HEK293 (cell line): Measurements from ENCODE around the gene ZNF10.

Experiments
- CTCF ChIA-PET: fragments of 350-600 bp; formaldehyde crosslinking; extraction: SDS; loops from one replicate; lab custom pipeline; 2021; ENCODE audit warnings: antibody characterized with exemption; lab: Yijun Ruan, JAX
- POLR2A ChIA-PET: fragments of 300-600 bp; formaldehyde crosslinking; extraction: SDS; loops from one replicate; lab custom pipeline; 2020; ENCODE audit warnings: antibody characterized with exemption, inconsistent platforms; lab: Yijun Ruan, JAX
- H3K27ac ChIP-seq: fragments of 200-500 bp; sonication (Bioruptor generic); 2 replicates; pipeline ENCODE4 v1.5.1; 2014; ENCODE audit warnings: low read depth, low read length, control low read depth, inconsistent platforms; ENCODE audit errors: extremely low read depth
- H3K36me3 ChIP-seq, 2 experiments: fragments of 200-500 bp in 1 of 2; sonication (Bioruptor generic) in 1 of 2; 1 replicate in 1 of 2; 2 replicates in 1 of 2; pipeline ENCODE4 v1.5.1; 2014 to 2017; ENCODE audit warnings: inconsistent platforms in 2 of 2, low read length in 2 of 2; ENCODE audit not compliant: control insufficient read depth in 2 of 2, insufficient read depth in 1 of 2
- H3K4me1 ChIP-seq: fragments of 200-500 bp; sonication (Bioruptor generic); 2 replicates; pipeline ENCODE4 v1.5.1; 2014; ENCODE audit warnings: mild to moderate bottlenecking, low read length, inconsistent platforms; ENCODE audit not compliant: control insufficient read depth, insufficient read depth
- H3K4me3 ChIP-seq: 2 replicates; pipeline ENCODE4 v1.5.1; 2011; ENCODE audit warnings: low read depth, mild to moderate bottlenecking, control low read depth, low read length, moderate library complexity
- H3K9me3 ChIP-seq: fragments of 200-500 bp; sonication (Bioruptor generic); 2 replicates; pipeline ENCODE4 v1.5.1; 2014; ENCODE audit warnings: low read depth, low read length, inconsistent platforms; ENCODE audit not compliant: control insufficient read depth, insufficient read depth
- EGR2 ChIP-seq: fragments of 450-650 bp; formaldehyde crosslinking; IDR thresholded peaks from 2 replicates; pipeline ENCODE4 v1.5.1; 2016; ENCODE audit warnings: low read depth, missing biosample characterization, missing genetic modification characterization
- GLI2 ChIP-seq: fragments of 450-650 bp; formaldehyde crosslinking; IDR thresholded peaks from 2 replicates; pipeline ENCODE4; 2017; ENCODE audit warnings: missing biosample characterization, missing genetic modification characterization, low read depth, borderline replicate concordance
- HOXC10 ChIP-seq: sonication (generic); formaldehyde crosslinking; IDR thresholded peaks from 2 replicates; pipeline ENCODE4 v1.8.1; 2023; ENCODE audit warnings: mild to moderate bottlenecking, missing genetic modification reagents
- INSM2 ChIP-seq: fragments of 450-650 bp; formaldehyde crosslinking; IDR thresholded peaks from 2 replicates; pipeline ENCODE4 v1.5.1; 2016; ENCODE audit warnings: missing biosample characterization, missing genetic modification characterization
- MZF1 ChIP-seq: fragments of 450-650 bp; formaldehyde crosslinking; IDR thresholded peaks from 2 replicates; pipeline ENCODE4 v1.5.1; 2017; ENCODE audit warnings: missing biosample characterization, missing genetic modification characterization, borderline replicate concordance
- OSR2 ChIP-seq: fragments of 450-650 bp; formaldehyde crosslinking; IDR thresholded peaks from 2 replicates; pipeline ENCODE4 v1.5.1; 2016; ENCODE audit warnings: missing biosample characterization, missing genetic modification characterization
- OVOL3 ChIP-seq: fragments of 450-650 bp; formaldehyde crosslinking; IDR thresholded peaks from 2 replicates; pipeline ENCODE4 v1.5.1; 2016; ENCODE audit warnings: missing biosample characterization, missing genetic modification characterization
- SCRT2 ChIP-seq: fragments of 450-650 bp; formaldehyde crosslinking; IDR thresholded peaks from 2 replicates; pipeline ENCODE4 v1.5.1; 2016; ENCODE audit warnings: missing biosample characterization, missing genetic modification characterization
- SETDB1 ChIP-seq: IDR thresholded peaks from one replicate; pipeline ENCODE4 v1.6.1; 2017; ENCODE audit warnings: mild to moderate bottlenecking, low read length, moderate library complexity, mixed read lengths; ENCODE audit not compliant: insufficient read length
- SP2 ChIP-seq: fragments of 450-650 bp; formaldehyde crosslinking; IDR thresholded peaks from 2 replicates; pipeline ENCODE4 v1.5.1; 2016; ENCODE audit warnings: missing biosample characterization, missing genetic modification characterization
- SP3 ChIP-seq: fragments of 450-650 bp; formaldehyde crosslinking; IDR thresholded peaks from 2 replicates; pipeline ENCODE4 v1.5.1; 2016; ENCODE audit warnings: missing biosample characterization, missing genetic modification characterization
- TRIM28 ChIP-seq: IDR thresholded peaks from 2 replicates; pipeline ENCODE4 v1.6.1; 2011; ENCODE audit warnings: low read length, control low read depth, borderline replicate concordance
- ZNF157 ChIP-seq: fragments of 450-650 bp; formaldehyde crosslinking; IDR thresholded peaks from 2 replicates; pipeline ENCODE4 v1.5.1; 2016; ENCODE audit warnings: missing biosample characterization, missing genetic modification characterization
- ZNF2 ChIP-seq: fragments of 450-650 bp; formaldehyde crosslinking; IDR thresholded peaks from 2 replicates; pipeline ENCODE4 v1.5.1; 2016; ENCODE audit warnings: missing biosample characterization, missing genetic modification characterization
- ZNF239 ChIP-seq: fragments of 450-650 bp; formaldehyde crosslinking; IDR thresholded peaks from 2 replicates; pipeline ENCODE4 v1.5.1; 2016; ENCODE audit warnings: missing biosample characterization, missing genetic modification characterization
- ZNF266 ChIP-seq: fragments of 450-650 bp; formaldehyde crosslinking; IDR thresholded peaks from 2 replicates; pipeline ENCODE4 v1.5.1; 2016; ENCODE audit warnings: missing biosample characterization, missing genetic modification characterization, low read depth
- ZNF274 ChIP-seq, 2 experiments: fragments of 200-500 bp in 1 of 2; fragments of 450-650 bp in 1 of 2; sonication (Bioruptor generic) in 1 of 2; formaldehyde crosslinking in 1 of 2; IDR thresholded peaks; 2 replicates each; pipeline versions ENCODE4 v1.5.1 to v1.6.1; 2014 to 2016; ENCODE audit warnings: borderline replicate concordance in 1 of 2, inconsistent platforms in 1 of 2, low read length in 1 of 2, missing biosample characterization in 1 of 2, missing genetic modification characterization in 1 of 2
- ZNF37A ChIP-seq: fragments of 450-650 bp; IDR thresholded peaks from 2 replicates; pipeline ENCODE4 v1.5.1; 2018; ENCODE audit warnings: missing biosample characterization, missing genetic modification characterization
- ZNF404 ChIP-seq: fragments of 450-650 bp; formaldehyde crosslinking; IDR thresholded peaks from 2 replicates; pipeline ENCODE4 v1.5.1; 2017; ENCODE audit warnings: missing biosample characterization, missing genetic modification characterization
- ZNF585B ChIP-seq: fragments of 450-650 bp; formaldehyde crosslinking; IDR thresholded peaks from 2 replicates; pipeline ENCODE4 v1.5.1; 2016; ENCODE audit warnings: missing biosample characterization, missing genetic modification characterization
- ZNF660 ChIP-seq: fragments of 450-650 bp; IDR thresholded peaks from 2 replicates; pipeline ENCODE4 v1.5.1; 2018; ENCODE audit warnings: missing biosample characterization, mild to moderate bottlenecking, missing genetic modification characterization
- ZNF677 ChIP-seq: fragments of 450-650 bp; IDR thresholded peaks from 2 replicates; pipeline ENCODE4 v1.5.0; 2018; ENCODE audit warnings: missing biosample characterization, mild to moderate bottlenecking, missing genetic modification characterization, moderate library complexity
- ZNF777 ChIP-seq: fragments of 450-650 bp; formaldehyde crosslinking; IDR thresholded peaks from 2 replicates; pipeline ENCODE4 v1.5.1; 2017; ENCODE audit warnings: missing biosample characterization, missing genetic modification characterization, borderline replicate concordance
- ZSCAN23 ChIP-seq: fragments of 450-650 bp; formaldehyde crosslinking; IDR thresholded peaks from 2 replicates; pipeline ENCODE4 v1.5.1; 2016; ENCODE audit warnings: missing biosample characterization, missing genetic modification characterization
- TF ChIP-seq, protein P1 (sequence below): fragments of 450-650 bp; formaldehyde crosslinking; IDR thresholded peaks from 2 replicates; pipeline ENCODE4 v1.5.1; 2016; ENCODE audit warnings: missing biosample characterization, missing genetic modification characterization
- TF ChIP-seq, protein P2 (sequence below): fragments of 450-650 bp; formaldehyde crosslinking; IDR thresholded peaks from 2 replicates; pipeline ENCODE4 v1.5.1; 2016; ENCODE audit warnings: missing biosample characterization, missing genetic modification characterization

ZNF10 gene

DNA sequence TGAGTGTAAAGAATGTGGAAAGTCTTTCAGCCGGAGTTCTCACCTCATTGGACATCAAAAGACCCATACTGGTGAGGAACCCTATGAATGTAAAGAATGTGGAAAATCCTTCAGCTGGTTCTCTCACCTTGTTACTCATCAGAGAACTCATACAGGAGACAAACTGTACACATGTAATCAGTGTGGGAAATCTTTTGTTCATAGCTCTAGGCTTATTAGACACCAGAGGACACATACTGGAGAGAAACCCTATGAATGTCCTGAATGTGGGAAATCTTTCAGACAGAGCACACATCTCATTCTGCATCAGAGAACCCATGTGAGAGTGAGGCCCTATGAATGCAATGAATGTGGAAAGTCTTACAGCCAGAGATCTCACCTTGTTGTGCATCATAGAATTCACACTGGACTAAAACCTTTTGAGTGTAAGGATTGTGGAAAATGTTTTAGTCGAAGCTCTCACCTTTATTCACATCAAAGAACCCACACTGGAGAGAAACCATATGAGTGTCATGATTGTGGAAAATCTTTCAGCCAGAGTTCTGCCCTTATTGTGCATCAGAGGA lies 25.8 kb downstream of the ZNF10 start:
- no peaks in the 10 kb centered on the region for H3K9me3 ChIP-seq
- no peak for TF ChIP-seq INSM2 (tag by site-specific recombination)
- no peak for TF ChIP-seq GLI2 (tag by site-specific recombination)
- peak; percentile 96 for TF ChIP-seq SETDB1
- TF ChIP-seq ZNF660, result no peak
- TF ChIP-seq TRIM28, result peak; percentile 62; the same call in 1 of the 2 replicates
- peak; percentile 66 for TF ChIP-seq ZNF274 (IDR thresholded peaks at IDR 0.05; ENCODE audit: low read length)
- peak; percentile 93; the same call in 1 of the 2 replicates for TF ChIP-seq ZNF274 (tag by site-specific recombination; IDR thresholded peaks at IDR 0.05; ENCODE audit: borderline replicate concordance)
- TF ChIP-seq ZNF37A (tag by site-specific recombination), result no peak
- TF ChIP-seq ZNF266 (tag by site-specific recombination), result no peak
- CTCF ChIA-PET, result no interaction called here
- POLR2A ChIA-PET, result no interaction called here
- no peaks in the 10 kb centered on the region for H3K4me1 ChIP-seq
- H3K36me3 ChIP-seq, result peaks cover 0 to 61% of the 10 kb centered on the region in 2 experiments; a peak in 2 of 3 replicates
- H3K4me3 ChIP-seq, result no peak overlapping the region
- H3K27ac ChIP-seq, result no peak overlapping the region

GRCh38 chr12:133165776-133166175 lies 35.3 kb downstream of the ZNF10 start:
- CTCF ChIA-PET, result no interaction called here
- TF ChIP-seq ZNF274 (IDR thresholded peaks at IDR 0.05; ENCODE audit: low read length), result no peak
- TF ChIP-seq ZNF274 (tag by site-specific recombination; IDR thresholded peaks at IDR 0.05; ENCODE audit: borderline replicate concordance), result no peak
- TF ChIP-seq OVOL3 (tag by site-specific recombination), result no peak
- no peak for TF ChIP-seq SCRT2
- TF ChIP-seq ZNF2 (tag by site-specific recombination), result no peak
- TF ChIP-seq ZNF404 (tag by site-specific recombination), result no peak
- no peak for TF ChIP-seq SP2 (tag by site-specific recombination)
- TF ChIP-seq, protein P1, sequence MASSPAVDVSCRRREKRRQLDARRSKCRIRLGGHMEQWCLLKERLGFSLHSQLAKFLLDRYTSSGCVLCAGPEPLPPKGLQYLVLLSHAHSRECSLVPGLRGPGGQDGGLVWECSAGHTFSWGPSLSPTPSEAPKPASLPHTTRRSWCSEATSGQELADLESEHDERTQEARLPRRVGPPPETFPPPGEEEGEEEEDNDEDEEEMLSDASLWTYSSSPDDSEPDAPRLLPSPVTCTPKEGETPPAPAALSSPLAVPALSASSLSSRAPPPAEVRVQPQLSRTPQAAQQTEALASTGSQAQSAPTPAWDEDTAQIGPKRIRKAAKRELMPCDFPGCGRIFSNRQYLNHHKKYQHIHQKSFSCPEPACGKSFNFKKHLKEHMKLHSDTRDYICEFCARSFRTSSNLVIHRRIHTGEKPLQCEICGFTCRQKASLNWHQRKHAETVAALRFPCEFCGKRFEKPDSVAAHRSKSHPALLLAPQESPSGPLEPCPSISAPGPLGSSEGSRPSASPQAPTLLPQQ (tag by site-specific recombination), result no peak
- TF ChIP-seq ZNF777 (tag by site-specific recombination), result no peak
- no peak for TF ChIP-seq SP3 (tag by site-specific recombination)
- no peak for TF ChIP-seq MZF1 (tag by site-specific recombination)
- TF ChIP-seq ZNF585B (tag by site-specific recombination), result no peak
- TF ChIP-seq, protein P2, sequence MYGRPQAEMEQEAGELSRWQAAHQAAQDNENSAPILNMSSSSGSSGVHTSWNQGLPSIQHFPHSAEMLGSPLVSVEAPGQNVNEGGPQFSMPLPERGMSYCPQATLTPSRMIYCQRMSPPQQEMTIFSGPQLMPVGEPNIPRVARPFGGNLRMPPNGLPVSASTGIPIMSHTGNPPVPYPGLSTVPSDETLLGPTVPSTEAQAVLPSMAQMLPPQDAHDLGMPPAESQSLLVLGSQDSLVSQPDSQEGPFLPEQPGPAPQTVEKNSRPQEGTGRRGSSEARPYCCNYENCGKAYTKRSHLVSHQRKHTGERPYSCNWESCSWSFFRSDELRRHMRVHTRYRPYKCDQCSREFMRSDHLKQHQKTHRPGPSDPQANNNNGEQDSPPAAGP (tag by site-specific recombination), result no peak
- no peak for TF ChIP-seq HOXC10 (CRISPR knock-in tag)
- no peak for TF ChIP-seq ZNF677
- no peak for TF ChIP-seq ZNF157 (tag by site-specific recombination)
- no peak for TF ChIP-seq OSR2 (tag by site-specific recombination)
- no peak for TF ChIP-seq ZNF239 (tag by site-specific recombination)
- no peak for TF ChIP-seq ZSCAN23 (tag by site-specific recombination)
- TF ChIP-seq EGR2 (tag by site-specific recombination), result no peak
- POLR2A ChIA-PET, result no interaction called here
- H3K36me3 ChIP-seq, result no peaks in the 10 kb centered on the region
- no peak overlapping the region for H3K4me3 ChIP-seq
- H3K9me3 ChIP-seq, result no peaks in the 10 kb centered on the region; the same call in 1 of the 2 replicates
- H3K4me1 ChIP-seq, result no peaks in the 10 kb centered on the region
- H3K27ac ChIP-seq, result no peak overlapping the region
